HG03066 (cell line): ENCODE data around the gene ZNF774.
A peak's percentile ranks its signal among the peaks of the same experiment; 100 is the strongest.
"Not testable (repeated sequence)": the region's sequence is repeated elsewhere in the genome, so short reads cannot be mapped to it uniquely, and the experiment has no call there.

Source experiments
- ATAC-seq: cut with Tn5 transposase; IDR thresholded peaks from one replicate; pipeline ENCODE4 v1.9.1; 2021; ENCODE audit warnings: low read depth; ENCODE audit not compliant: unreplicated experiment

The ZNF774 gene

GRCh38 chr15:90344662-90345061 is 7.4 kb upstream of the ZNF774 start:
- ATAC-seq, result no peak

DNA sequence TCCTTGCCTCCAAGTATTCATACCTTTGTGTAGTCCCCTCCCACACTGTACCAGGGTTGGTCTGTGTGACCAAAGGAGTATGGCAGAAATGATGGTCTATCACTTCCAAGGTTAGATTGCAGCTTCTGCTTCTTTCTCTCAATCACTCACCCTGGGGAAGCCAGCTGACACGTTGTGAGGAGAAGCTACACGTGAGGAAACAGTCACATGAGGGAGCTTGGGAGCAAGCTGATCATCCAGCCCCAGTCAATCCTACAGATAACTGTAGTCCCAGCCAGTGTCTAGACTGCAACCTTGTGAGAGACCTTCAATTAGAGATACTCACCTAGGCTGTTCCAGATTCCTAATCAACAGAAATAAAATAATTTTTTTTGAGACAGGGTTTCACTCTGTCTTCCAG is 6.2 kb upstream of the ZNF774 start:
- ATAC-seq, result no peak

DNA sequence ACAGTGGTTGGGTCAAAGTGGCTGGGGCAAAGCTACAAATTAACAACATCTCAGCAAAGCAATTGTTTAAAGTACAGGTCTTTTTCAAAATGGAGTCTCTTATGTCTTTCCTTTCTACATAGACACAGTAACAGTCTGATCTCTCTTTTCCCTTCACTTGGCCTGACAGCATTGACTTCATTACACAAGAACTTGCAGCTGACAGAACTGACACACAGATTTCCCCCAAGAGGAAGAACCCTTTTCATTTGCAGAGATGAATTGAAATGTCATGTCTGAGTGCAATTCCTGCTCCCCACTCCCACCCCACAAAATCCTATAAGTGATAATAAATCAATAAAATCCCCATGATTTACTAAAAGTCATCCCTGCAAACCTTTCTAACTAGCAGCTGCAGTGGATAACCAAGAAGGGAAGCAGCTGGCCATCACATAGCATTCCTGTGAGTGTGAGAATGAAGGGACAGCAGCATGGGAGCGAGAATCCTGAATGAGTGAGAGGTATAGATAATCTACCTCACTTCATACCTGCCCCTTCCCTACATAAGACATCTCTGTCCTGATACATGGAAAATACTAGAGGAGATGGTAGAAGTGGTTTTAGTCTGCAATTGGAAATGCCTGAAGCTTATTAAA is 4.5 kb upstream of the ZNF774 start:
- ATAC-seq, result not testable (repeated sequence)

GRCh38 chr15:90348456-90348855 is 3.6 kb upstream of the ZNF774 start:
- ATAC-seq, result no peak

DNA sequence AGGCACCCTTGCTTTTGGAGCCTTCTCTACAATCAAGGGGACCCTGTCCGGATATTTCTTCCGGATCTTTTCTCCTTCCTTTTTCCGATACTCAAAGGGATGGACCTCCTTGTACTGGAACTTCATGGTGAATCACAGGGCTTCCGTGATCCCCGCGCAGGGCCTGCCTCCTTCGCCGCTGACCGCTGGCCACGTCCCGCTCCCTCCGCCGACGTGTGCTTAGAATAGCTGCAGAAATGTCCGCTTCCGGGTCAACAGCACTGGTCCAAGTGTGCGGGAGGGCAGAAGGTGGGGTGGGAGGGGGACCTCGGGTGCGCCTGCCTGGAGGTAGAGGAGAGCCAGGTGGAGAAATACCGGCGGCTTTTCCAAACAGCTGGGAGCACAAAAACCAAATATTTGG is 3.0 kb upstream of the ZNF774 start:
- no peak for ATAC-seq

DNA sequence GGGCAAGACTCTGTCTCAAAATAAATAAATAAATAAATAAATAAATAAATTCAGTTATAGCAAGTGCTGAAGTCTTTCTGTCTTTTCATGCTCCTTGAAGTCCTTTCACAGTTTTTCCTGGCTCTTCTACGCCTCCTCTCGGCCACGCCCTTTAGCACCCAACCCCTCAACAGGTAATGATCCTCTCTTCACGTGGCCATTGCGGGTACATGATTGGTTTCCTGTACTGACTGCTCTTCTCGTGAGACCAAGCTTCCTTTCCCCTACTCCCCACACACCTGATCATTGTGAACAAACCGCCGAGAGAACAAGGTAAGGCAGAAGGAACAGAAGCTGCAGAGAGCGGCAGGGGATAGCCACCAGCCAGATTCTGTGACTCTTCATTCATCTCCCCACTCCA is 2.3 kb upstream of the ZNF774 start:
- ATAC-seq, result no peak

DNA sequence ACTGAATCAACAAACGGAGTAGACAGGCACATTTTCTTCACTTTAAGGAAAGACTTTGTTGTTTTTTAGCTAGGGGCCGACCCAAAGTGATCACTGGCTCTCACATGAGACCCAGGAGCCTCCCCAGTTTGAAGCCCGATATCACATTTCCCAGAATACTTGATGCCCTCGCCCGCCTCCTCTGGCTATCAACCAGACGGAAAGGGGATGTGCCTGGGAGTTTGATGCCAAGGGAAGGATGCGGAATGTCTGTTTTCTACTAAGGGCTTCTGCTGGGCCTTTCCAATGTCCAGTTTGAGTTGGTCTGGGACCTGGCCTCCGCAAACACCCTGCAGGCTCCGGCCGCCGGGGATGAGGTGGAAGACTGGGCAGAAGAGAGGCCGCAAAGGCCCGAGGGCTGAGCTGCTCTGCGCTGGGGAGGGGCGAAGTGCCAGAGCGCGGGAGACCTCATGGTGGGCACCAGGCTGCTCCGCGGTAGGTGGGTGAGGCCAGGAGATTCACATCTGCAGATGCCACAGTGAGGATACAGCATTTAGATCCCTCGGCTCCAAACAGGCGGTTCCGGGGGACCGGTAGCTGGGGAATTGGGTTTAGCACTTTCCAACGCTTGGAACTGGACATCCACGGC is 491 bp upstream of the ZNF774 start:
- peak; percentile 8 for ATAC-seq

- no peak for ATAC-seq
These were observed 2.9 kb downstream of the ZNF774 start for GRCh38 chr15:90354986-90355385.

- ATAC-seq, result no peak
These were observed 6.3 kb downstream of the ZNF774 start for GRCh38 chr15:90358124-90359033.

GRCh38 chr15:90360746-90361145 is 8.7 kb downstream of the ZNF774 start:
- no peak for ATAC-seq

- ATAC-seq, result no peak
These were observed 10.8 kb downstream of the ZNF774 start for GRCh38 chr15:90362936-90363212.

DNA sequence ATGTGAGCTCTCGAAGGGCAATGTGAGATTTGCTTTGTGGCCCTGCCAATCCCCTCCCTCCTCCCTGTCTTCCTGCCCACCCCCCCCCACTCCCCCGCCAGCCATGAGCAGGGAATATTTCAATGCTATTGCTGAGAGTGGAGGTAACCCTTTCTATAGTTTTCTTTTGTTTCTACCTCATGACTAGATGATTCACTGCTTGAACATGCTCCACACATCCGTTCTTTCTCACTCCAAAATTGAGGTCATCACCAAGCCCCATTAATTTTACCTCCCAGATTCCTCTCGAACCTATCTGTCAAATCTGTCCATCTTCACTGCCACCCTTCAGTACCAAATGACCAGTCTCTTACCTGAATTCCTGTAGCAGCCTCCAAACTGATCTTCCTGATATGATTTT is 12.2 kb downstream of the ZNF774 start:
- ATAC-seq, result no peak

- no peak for ATAC-seq
These were observed 13.5 kb downstream of the ZNF774 start for GRCh38 chr15:90365414-90366055.

GRCh38 chr15:90367576-90367975 is 15.5 kb downstream of the ZNF774 start:
- ATAC-seq, result no peak

GRCh38 chr15:90375071-90375470 is 23.0 kb downstream of the ZNF774 start:
- no peak for ATAC-seq

GRCh38 chr15:90376789-90377188 is 24.7 kb downstream of the ZNF774 start:
- no peak for ATAC-seq

DNA sequence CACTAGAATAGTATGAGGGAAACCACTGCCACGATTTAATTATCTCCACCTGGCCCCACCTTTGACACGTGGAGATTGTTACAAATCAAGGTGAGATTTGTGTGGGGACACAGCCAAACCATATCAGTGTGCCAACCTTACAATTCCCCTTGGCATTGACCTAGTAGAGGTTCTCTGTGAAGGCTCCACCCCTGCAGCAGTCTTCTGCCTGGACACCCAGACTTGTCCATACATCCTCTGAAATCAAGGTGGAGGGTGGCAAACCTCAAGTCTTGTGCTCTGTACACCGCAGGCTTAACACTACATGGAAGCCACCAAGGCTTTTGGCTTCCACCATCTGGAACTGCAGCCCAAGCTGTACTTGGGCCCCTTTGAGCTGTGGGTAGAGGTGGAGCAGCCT is 27.2 kb downstream of the ZNF774 start:
- no peak for ATAC-seq

DNA sequence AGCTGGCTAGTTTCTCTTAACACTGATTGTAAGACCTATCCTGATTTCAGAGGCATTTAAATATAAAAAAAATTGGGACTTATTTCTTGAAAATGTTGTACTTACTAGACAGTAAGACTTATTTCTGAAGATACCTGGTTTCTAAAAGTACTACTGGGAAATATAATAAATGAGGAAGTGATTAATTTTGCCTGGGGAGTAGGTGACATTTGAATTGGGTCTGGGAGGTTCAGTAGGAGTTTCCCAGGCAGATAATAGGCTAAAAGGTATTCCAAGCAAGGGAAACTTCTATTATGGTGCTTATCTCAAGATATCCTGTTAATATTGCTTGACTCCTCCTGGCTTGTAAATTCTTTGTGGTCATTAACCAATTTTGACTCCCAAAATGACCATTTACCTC is 29.4 kb downstream of the ZNF774 start:
- no peak for ATAC-seq

- ATAC-seq, result no peak
These were observed 30.2 kb downstream of the ZNF774 start for GRCh38 chr15:90382320-90382719.

DNA sequence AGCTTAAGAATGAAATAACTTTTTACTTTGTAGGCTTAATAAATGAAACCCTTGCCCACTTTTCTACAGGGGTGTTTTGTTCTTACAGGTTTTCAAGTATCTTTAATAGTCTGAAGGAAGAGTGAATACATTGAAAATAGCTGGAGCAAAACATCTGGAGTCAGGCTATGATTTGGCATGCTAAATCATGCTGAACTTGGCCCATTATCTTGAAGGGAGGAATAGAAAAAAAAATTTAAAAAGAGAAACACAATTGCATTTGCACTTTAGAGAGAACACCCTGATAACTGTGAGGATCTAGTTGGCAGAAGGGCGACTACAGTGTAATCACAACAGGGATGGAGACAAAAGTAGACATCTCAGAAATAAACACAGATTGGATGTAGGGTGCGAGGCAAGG is 34.1 kb downstream of the ZNF774 start:
- no peak for ATAC-seq
